Muscle of back (tissue), 11 donors: ENCODE results near the gene PPP1R12C. TPM values are rescaled to one million over a fixed set of nuclear protein-coding genes. Genes with fewer than 3 reads are reported as not detected.
"Not testable (repeated sequence)": the region's sequence is repeated elsewhere in the genome, so short reads cannot be mapped to it uniquely, and the experiment has no call there.

Source experiments
- DNase-seq, 3 donors: peaks; one replicate each; pipeline versions ENCODE4 v3.0.0 to v3.0.0-alpha.2; 2013
- polyA plus RNA-seq, 10 donors: library from polyadenylated mRNA; unstranded; fragments of 120-200 nt; gene quantifications; one replicate each; pipeline ENCODE4 v1.2.1, GENCODE V29; 2013; ENCODE audit not compliant: insufficient read length in 10 of 10

Gene PPP1R12C
- polyA plus RNA-seq, 10 donors = 49.8 to 104 (median 82.2) TPM

DNA sequence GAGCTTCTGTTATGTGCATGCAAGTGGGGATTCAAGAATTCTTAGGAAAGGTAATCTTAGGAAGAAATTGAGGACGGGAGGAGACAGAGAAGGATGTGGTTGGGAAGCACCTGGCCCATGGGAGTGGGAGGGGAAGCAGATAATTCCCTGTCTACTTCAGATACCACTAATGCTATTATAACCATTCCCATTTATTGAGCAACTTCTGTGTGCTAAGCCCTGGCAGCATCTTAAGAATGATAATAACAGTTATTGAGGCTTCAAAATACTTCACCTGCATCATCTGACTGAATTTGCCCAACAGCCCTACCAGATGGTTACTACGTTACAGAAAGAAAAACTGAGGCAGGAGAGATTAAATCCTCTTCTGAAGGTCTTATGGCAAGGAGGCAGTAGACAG, 40.3 kb downstream of the PPP1R12C start:
- no peak for DNase-seq

GRCh38 chr19:55076321-55076720, 41.1 kb downstream of the PPP1R12C start:
- DNase-seq = no peak

- DNase-seq = no peak
These were observed 42.0 kb downstream of the PPP1R12C start, which contains the start of gene EPS8L1 for GRCh38 chr19:55075371-55075998. EPS8L1 (plus strand) TSS chr19:55075869; CDS start chr19:55076445, 576 bp downstream.

DNA sequence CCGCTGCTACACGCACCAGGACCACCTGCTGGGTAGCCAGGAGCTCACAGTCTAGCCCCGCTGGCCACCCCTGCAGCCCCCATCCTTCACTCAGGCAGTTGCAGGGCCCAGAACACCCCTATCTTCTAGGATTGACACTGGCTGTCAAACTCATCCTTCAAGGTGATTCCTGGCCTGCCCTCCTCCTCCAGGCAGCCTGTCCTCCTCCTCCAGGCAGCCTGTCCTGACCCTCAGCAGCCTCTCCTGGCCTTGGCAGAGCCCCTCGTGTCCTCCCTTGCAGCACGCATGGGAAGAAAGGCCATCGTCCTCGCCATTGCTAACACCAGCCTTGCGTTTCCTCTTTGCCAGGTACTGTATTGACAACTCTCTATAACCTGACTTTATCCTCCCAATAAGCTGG, 45.5 kb downstream of the PPP1R12C start:
- DNase-seq = no peak

DNA sequence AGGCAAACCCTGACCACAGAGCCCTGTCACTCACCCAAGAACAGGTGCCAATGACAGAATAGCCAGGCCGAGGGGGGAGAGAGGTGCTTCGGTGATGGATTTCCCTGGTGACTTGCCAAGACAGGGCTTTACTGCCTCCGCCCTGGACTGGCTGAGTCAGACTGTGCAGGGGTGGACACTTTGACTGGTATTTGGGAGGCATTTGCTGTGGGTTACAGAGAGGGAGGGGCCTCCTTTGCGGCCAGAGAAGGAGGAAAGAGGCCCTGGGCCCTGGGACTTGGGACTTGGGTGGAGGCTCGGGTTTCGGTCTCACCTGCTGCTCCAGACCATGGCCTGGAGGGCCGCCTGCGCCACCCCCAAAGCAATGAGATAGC, 46.3 kb downstream of the PPP1R12C start:
- DNase-seq = peak in 2 of 3 donors; percentile 43 to 48

DNA sequence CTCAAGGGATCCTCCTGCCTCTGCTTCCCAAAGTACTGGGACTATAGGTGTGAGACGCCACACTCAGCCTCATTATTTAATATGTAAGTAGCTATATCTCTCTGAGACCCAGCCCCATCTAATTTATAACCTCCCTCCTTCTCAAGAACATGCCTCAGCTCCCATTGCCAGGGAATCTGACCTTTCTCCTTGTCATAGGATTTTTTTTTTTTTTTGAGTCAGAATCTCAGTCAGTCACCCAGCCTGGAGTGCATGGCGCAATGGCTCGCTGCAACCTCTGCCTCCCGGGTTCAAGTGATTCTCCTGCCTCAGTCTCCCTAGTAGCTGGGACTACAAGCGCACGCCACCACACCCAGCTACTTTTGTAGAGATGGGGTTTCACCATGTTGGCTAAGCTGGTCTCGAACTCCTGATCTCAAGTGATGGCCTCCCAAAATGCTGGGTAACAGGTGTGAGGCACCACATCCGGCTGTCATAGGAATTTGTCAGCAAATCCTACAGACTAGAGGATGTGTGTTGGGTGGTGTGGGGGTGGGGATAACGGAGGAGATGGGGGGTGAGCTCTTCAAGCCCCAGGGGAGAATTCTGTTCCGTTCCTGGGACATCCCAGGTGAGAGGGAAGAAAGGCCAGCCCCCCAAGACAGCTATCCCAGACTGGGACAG, 46.8 kb downstream of the PPP1R12C start:
- no peak for DNase-seq

GRCh38 chr19:55069865-55070197, 47.6 kb downstream of the PPP1R12C start:
- no peak for DNase-seq

DNA sequence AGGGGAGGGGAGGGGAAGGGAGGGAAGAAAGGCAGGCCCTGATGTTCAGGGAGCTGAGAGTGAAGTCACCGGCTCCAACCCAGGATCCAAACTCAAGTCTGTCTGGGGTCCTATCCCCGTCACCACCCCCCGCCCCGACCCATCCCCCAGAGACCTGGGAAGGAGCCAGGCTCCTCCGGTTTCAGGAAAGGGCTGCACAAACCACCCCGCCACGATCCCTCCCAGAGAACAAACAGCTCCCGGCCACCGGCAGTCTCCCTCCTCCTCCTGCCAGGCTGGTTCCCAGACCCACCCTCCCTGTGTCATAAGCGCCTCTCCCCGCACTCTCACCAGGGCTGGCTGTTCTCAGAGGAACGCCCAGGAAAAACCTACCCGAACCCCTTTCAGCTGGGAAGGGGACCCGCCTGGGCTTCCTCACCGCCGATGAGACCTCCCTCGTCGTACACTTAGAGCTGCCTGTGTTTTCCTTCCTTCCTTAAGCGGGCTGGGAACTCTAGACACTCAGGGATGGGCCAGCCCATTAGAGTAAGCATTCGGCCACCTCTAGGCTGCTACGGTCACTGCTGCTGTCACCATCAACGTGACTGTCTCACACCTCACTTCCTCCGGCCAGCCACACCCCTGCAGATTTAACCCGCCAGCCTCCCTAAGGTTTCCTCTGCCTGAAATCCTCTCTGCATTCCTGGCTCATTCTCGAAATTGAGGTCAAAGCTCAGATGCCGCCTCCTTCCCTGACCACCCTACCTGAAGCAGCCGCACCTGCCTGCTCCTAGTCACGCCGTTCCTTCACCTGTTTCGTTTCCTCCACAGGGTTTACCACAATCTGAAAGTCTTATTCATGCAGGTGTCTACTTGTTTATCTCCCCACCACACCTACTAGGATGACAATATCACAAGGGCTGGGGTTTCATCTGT, 48.2 kb downstream of the PPP1R12C start:
- no peak for DNase-seq

- no peak for DNase-seq
These were observed 49.6 kb downstream of the PPP1R12C start for GRCh38 chr19:55067869-55068268.

DNA sequence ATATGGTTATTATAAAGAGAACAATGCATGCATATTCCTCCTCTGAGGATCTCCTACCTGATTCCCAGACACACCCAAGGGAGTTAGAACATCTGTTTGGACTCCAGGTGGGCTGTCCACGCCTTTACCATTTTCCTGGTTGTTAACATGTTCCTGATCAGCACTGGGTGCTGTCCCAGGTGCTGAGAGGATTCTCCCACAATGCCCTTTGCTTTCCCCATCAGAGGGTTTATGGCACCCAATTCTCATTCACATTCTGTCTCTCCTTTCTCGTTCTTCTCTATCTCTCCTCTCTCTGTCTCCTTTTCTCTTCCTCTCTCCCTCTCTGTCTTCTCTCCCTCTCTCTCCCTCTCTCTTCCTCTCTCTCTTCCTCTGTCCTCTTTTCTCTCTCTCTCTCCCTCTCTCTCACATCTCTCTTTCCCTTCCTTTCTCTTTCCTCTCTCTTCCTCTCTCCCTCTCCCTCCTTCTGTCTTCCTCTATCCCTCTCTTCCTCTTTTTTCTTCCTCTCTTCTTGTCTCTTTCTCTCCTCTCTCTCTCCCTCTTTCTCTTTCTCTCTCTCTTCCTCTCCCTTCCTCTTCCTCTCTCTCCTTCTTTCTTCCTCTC, 51.2 kb downstream of the PPP1R12C start:
- DNase-seq = no peak

GRCh38 chr19:55065516-55065915, 51.9 kb downstream of the PPP1R12C start:
- not testable (repeated sequence) for DNase-seq

GRCh38 chr19:55063492-55063843, 54.0 kb downstream of the PPP1R12C start:
- no peak for DNase-seq

DNA sequence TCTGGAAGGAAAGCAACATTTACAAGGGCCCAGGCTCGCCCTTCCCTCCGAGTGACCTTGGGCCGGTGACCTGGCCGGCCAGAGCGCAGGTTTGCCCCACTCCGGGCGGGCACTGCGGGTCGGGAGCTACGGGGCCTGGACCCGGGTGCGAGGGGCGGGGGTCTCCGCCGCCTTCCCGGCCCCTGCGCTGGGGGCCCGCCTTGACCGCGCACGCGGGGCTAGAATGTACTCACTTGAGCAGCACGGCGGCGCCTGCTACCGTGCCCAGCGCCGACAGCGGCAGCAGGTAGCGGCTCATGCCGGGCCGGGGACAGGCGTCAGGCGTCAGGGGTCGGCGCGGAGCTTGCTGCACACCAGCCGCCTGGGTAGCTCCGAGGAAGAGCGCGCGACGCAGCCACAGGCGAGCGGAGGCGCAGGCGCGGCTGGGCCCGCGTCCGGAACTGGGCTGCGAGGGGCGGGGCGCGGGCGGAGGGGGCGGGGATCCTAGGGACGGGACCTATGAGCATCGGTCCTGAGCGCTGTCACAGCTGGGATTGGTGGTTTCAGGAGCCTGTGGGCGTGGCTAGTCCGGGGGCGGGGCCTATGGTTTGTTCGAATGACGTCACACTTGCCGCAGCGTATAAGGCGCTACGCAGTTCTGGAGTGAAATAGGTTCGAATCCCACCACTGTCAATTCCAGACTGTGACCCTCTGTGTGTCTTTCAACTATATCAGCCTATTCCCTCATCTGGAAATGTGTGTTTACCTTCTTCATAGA, 54.5 kb downstream of the PPP1R12C start, which contains the start of gene RDH13:
TSS of gene RDH13 (minus strand) at position 414 of the 757 bp plus-strand sequence. CDS start at position 298, 116 bp downstream.
- DNase-seq = peak; percentile 91 to 95 (median 91)

DNA sequence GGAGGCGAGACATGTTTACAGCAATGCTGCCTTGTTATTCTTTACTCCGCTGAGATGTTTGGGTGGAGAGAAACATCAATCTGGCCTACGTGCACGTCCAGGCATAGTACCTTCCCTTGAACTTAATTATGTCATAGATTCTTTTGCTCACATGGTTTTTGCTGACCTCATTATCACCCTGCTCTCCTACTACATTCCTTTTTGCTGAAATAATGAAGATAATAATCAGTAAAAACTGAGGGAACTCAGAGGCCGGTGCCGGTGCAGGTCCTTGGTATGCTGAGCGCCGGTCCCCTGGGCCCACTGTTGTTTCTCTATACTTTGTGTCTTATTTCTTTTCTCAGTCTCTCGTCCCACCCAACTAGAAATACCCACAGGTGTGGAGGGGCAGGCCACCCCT, 57.1 kb downstream of the PPP1R12C start:
- not testable (repeated sequence) for DNase-seq

DNA sequence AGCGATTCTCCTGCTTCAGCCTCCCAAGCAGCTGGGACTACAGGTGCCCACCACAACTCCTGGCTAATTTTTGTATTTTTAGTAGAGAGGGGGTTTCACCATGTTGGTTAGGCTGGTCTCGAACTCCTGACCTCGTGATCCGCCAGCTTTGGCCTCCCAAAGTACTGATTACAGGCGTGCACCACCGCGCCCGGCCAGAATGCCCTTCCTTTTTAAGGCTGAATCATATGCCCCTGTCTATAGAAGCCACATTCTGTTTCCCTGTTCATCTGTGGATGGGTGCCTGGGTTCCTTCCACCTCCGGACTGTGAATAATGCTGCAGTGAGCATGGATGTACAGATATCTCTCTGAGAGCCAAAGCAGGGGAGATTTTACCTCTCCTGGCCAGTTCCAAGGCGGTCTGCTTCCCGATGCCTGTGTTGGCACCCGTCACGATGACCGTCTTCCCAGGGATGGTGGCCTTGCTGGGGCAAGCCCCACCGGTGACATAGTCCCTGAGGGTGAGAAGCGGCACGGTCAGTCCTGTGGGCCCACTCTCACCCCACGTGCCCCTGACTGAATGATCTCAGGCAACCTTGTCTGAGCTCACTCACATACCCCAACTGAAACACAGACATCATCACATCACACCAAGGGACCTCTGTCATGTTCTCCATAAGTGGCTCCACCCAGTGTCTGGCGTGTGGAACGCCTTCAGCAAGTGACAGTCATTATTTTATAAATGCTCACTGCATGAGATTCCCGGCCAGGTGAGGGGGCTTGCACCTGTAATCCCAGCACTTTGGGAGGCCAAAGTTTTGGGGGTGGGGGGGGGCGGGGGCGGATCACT, 58.4 kb downstream of the PPP1R12C start:
- DNase-seq = no peak

GRCh38 chr19:55056827-55057226, 60.6 kb downstream of the PPP1R12C start:
- no peak for DNase-seq

DNA sequence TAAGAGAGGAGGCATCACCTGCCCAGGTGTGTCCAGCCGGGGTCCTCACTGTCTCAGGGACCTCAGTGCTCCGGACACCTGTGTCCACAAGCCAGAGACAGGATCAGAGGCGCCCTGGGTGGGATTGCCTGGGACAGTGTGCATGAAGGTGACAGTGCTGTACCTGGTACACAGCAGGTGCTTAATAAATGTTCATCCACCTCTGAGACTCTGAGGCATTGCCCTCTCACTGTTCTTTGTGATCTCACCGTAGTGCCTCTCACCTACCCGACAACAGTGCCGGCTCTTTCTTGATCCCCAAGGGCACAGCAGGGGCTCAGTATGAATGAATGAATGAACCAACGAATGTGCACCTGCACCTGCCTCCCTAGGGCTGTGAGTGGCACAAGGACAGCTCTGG, 63.7 kb downstream of the PPP1R12C start:
- DNase-seq = no peak

- DNase-seq = no peak
These were observed 66.5 kb downstream of the PPP1R12C start for GRCh38 chr19:55050749-55051532.

- DNase-seq = no peak
These were observed 69.0 kb downstream of the PPP1R12C start for GRCh38 chr19:55048446-55048845.

GRCh38 chr19:55047951-55048350, 69.5 kb downstream of the PPP1R12C start:
- DNase-seq = no peak
